HFFc6 (cell line): Measurements from ENCODE around the gene GPR158. TPM values are rescaled to one million over a fixed set of nuclear protein-coding genes. Genes with fewer than 3 reads are reported as not detected.
"Not testable (repeated sequence)": the region's sequence is repeated elsewhere in the genome, so short reads cannot be mapped to it uniquely, and the experiment has no call there.

Experiments
- DNase-seq: peaks from one replicate; pipeline ENCODE4 v3.0.0-alpha.2; 2018
- H3K27ac Mint-ChIP-seq: 2 replicates; pipeline ENCODE4 v1.8.0; 2020; ENCODE audit warnings: mild to moderate bottlenecking, mixed read lengths
- H3K27me3 Mint-ChIP-seq: 2 replicates; pipeline ENCODE4 v1.8.0; 2021; ENCODE audit warnings: mild to moderate bottlenecking, moderate library complexity, mixed read lengths; ENCODE audit not compliant: insufficient read depth
- H3K36me3 Mint-ChIP-seq: 2 replicates; pipeline ENCODE4 v1.8.0; 2021; ENCODE audit warnings: low read depth, mixed read lengths
- H3K4me1 Mint-ChIP-seq: 2 replicates; pipeline ENCODE4 v1.8.0; 2020; ENCODE audit warnings: low read depth, mixed read lengths
- H3K4me3 Mint-ChIP-seq: 2 replicates; pipeline ENCODE4 v1.8.0; 2020; ENCODE audit warnings: mild to moderate bottlenecking, moderate library complexity, mixed read lengths
- H3K9me3 Mint-ChIP-seq: 2 replicates; pipeline ENCODE4 v1.8.0; 2020; ENCODE audit warnings: mild to moderate bottlenecking, mixed read lengths
- CTCF ChIP-seq: fragments of 200-600 bp; sonication (generic); IDR thresholded peaks from 2 replicates; pipeline ENCODE4 v1.5.0; 2021; ENCODE audit warnings: antibody characterized with exemption, mild to moderate bottlenecking
- total RNA-seq, 6 experiments: library from RNA; stranded (reverse); fragmentation: NEBNext Ultra II Directional; extraction: Animal tissue kit (Norgen Biotek cat#: 25700); gene quantifications; 2 replicates in 1 of 6; 3 replicates in 5 of 6; pipeline ENCODE4 v1.2.3, GENCODE V29; 2021

GPR158 gene
- total RNA-seq, 6 experiments from 2014 or later: not detected

- H3K9me3 Mint-ChIP-seq: no peaks in the 10 kb centered on the region; the same call in 1 of the 2 replicates
- DNase-seq: no peak
- peaks cover 4% of the 10 kb centered on the region for H3K27me3 Mint-ChIP-seq
- no peaks in the 10 kb centered on the region for H3K36me3 Mint-ChIP-seq
- no peak for TF ChIP-seq CTCF
- H3K27ac Mint-ChIP-seq: no peak overlapping the region
- peaks cover 8% of the 10 kb centered on the region; the same call in 1 of the 2 replicates for H3K4me1 Mint-ChIP-seq
- H3K4me3 Mint-ChIP-seq: no peak overlapping the region; the same call in 1 of the 2 replicates
These were observed 32.5 kb upstream of the GPR158 start for GRCh38 chr10:25142116-25142864.

- Mint-ChIP-seq H3K4me3 (no peak overlapping the region), H3K27me3 (no peaks in the 10 kb centered on the region), H3K27ac (no peak overlapping the region), H3K36me3 (no peaks in the 10 kb centered on the region), H3K4me1 (no peaks in the 10 kb centered on the region), H3K9me3 (peaks cover 6% of the 10 kb centered on the region; the same call in 1 of the 2 replicates)
- DNase-seq: no peak
- TF ChIP-seq CTCF: no peak
These were observed 17.2 kb upstream of the GPR158 start for GRCh38 chr10:25157650-25158049.

GRCh38 chr10:25159591-25159990 is 15.2 kb upstream of the GPR158 start:
- Mint-ChIP-seq H3K27ac (no peak overlapping the region), H3K4me1 (no peaks in the 10 kb centered on the region), H3K4me3 (no peak overlapping the region), H3K9me3 (peaks cover 6% of the 10 kb centered on the region; the same call in 1 of the 2 replicates), H3K27me3 (no peaks in the 10 kb centered on the region), H3K36me3 (no peaks in the 10 kb centered on the region)
- no peak for DNase-seq
- no peak for TF ChIP-seq CTCF

- Mint-ChIP-seq H3K27me3 (no peaks in the 10 kb centered on the region), H3K4me3 (no peak overlapping the region), H3K27ac (no peak overlapping the region), H3K36me3 (no peaks in the 10 kb centered on the region), H3K9me3 (peaks cover 6% of the 10 kb centered on the region; the same call in 1 of the 2 replicates), H3K4me1 (no peaks in the 10 kb centered on the region)
- no peak for DNase-seq
- TF ChIP-seq CTCF: no peak
These were observed 12.4 kb upstream of the GPR158 start for GRCh38 chr10:25162391-25162790.

GRCh38 chr10:25163464-25163863 is 11.3 kb upstream of the GPR158 start:
- H3K36me3 Mint-ChIP-seq, H3K27ac Mint-ChIP-seq, H3K4me1 Mint-ChIP-seq, H3K27me3 Mint-ChIP-seq, H3K9me3 Mint-ChIP-seq, DNase-seq, H3K4me3 Mint-ChIP-seq: not testable (repeated sequence)

GRCh38 chr10:25169740-25170139 is 5.1 kb upstream of the GPR158 start:
- no peaks in the 10 kb centered on the region for H3K27me3 Mint-ChIP-seq
- H3K4me1 Mint-ChIP-seq: no peaks in the 10 kb centered on the region
- no peaks in the 10 kb centered on the region for H3K36me3 Mint-ChIP-seq
- no peak for DNase-seq
- H3K4me3 Mint-ChIP-seq: no peak overlapping the region
- no peak for TF ChIP-seq CTCF
- peaks cover 4% of the 10 kb centered on the region for H3K9me3 Mint-ChIP-seq
- H3K27ac Mint-ChIP-seq: no peak overlapping the region
